GM18868 (cell line): ENCODE data around the gene GH1.
A peak's percentile ranks its signal among the peaks of the same experiment; 100 is the strongest.
"Not testable (repeated sequence)": the region's sequence is repeated elsewhere in the genome, so short reads cannot be mapped to it uniquely, and the experiment has no call there.

ENCODE experiments used
- ATAC-seq: cut with Tn5 transposase; IDR thresholded peaks from one replicate; pipeline ENCODE4 v1.9.1; 2021; ENCODE audit warnings: mild to moderate bottlenecking, moderate library complexity; ENCODE audit not compliant: unreplicated experiment

The GH1 gene

DNA sequence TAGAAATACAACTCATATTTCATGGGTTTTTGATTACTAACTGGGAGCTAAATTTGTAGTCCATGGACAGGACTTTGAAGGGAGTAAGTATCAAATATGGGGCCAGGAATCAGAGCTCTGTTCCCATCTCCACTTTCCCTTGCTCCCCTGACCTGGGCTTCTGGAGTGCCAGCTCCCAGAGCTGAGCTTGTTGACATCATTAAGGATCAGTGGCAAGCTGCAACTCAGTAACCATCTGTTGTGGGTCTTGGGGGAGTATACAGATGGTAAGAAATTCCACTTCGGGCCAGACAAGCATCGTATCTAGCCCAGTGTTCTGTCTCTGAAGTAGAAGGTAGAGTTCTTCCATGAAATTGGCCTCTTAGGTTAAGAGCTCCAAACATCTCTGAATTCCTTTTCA, 16.7 kb downstream of the GH1 start:
- not testable (repeated sequence) for ATAC-seq

DNA sequence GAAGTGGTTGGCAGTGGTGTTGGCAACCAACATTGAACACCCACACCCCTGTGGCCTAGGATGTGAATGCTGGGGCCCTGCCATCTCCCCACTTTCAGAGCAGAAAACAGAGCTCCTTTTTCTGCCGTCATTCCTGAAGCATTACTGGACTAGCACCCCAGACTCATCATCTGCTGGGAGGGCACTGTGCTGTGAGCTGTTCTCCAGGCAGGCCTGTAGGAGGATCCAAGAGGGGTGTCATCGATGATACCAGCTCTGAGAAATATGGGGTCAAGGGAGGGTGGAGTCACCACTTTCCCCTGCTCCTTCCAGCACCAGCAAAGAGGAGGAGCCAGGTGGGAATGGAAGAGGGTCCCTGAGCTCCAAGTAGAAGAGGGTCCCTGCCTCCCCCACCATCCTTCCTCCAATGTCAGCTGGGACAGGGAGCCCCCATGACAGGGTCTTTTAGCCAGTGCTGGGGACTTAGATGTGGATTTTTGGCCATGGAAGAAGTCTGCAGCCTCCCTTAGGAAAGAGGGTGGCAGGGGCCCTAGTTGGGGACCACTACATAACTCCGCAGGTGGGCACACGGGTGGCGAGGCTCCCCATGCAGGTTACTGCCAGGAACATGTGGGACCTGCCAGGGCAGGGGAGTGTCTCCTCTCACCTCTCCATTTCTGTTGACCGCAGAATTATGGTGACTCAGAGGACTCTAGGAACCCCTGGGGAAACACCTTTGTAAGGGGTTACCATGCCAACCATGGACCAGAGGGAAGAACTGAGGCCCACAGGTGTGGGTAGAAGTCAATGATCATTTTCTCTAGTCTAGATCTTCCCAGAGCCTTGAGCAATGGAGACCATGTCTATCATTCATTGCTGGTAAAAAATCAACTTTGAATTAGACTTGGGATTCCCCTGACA, 19.5 kb downstream of the GH1 start:
- not testable (repeated sequence) for ATAC-seq

DNA sequence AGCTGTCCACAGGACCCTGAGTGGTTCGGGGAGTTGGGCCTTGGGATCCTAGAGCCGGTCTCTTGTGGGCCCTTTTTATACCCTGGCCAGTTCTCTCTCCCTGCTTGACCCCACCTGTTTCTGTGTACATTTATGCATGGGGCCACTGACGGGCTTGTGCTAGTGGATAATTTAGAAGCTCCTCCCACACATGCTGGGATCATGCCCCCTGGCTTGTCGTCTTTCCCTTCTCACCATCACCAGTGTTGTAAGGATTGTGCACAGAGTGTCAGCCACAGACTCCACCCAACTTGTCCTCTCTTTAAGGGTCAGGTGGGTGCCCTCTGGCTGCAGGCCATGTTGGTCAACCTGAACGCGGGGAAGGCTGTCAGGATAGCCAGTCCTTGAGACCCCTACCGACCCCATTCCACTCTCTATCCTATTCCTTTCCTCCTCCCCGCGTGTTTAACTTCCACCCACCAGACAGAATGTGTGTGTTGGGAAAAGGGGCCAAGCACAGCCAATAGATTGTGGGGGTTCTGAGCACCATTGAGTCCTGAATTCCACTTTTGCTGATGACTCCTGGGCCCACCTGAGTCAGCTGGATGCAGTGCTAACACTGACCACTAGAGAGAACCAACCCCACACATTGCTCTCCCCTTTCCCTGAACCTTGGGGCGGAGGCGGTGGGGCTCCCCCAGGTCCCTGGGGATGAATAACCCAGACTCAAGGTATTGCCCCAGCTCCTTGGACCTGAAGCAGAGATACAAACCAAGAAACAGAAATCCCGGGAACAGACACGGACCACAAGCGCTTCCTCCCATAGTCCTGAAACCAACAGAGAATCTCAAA, 21.9 kb downstream of the GH1 start, which contains the start of gene CSH1:
TSS of gene CSH1 (minus strand) at position 51 of the 831 bp plus-strand sequence. CDS start 63 bp downstream, outside the sequence.
- ATAC-seq = peak; percentile 67

DNA sequence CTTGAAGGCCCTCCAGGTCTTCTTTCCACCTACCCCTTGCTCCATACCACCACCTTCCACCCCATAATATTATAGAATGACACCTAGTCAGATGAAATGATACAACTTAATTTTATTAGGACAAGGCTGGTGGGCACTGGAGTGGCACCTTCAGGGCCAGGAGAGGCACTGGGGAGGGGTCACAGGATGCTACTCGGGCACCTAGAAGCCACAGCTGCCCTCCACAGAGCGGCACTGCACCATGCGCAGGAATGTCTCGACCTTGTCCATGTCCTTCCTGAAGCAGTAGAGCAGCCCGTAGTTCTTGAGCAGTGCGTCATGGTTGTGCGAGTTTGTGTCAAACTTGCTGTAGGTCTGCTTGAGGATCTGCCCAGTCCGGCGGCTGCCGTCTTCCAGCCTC, 23.8 kb downstream of the GH1 start:
- not testable (repeated sequence) for ATAC-seq

DNA sequence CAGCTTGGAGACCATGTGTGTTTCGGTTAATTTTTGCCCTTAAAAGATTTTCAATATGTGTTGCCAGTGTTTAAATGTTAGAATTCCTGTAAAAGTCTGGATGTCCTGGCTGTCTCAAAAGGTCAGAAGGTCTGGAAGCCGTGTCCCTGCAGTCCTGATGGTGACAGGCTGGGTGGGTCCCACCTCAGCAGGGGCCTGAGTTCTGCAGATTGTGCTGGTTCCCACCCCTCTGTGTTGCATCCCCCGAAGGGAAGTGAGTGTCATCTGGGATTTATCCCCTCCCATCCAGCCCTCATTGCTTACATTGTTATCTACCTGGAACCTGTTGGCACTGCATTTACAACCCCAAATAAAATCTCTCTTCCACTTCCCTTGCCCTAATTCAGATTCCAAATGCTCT, 24.6 kb downstream of the GH1 start:
- not testable (repeated sequence) for ATAC-seq

DNA sequence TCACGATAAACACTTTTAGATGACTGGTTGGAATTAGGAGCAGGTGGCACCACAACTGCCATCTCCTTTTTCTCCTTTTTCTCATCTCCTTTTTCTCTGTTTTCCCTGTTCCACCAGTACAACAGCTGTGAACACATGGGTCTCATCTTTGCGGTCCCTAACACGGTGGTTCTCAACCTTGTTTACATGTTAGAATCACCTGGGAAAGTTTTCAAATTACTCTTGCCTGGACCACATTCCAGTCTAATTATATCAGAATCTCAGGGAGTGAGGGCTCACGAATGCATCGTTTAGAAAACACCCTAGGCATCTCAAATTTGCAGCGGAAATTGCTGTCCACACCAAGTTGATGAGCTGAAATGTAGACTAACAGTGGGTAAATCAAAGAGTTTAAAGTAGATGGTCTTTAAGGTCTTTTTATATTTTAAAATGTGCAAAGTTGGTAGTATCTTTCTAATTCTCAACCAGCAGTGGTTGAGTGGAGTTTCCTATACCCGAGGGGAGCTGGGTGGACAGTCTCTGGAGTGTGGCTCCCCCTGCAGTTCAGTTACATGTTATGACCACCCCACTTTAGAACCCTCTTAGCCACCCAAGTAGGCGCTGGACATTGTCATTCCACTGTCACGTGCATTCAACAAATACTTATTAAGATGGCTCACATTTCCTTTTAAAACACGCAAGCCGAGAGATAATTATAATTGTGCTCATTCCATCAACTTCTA, 26.2 kb downstream of the GH1 start:
- ATAC-seq = not testable (repeated sequence)

GRCh38 chr17:63889026-63889848, 29.4 kb downstream of the GH1 start:
- ATAC-seq = not testable (repeated sequence)

- not testable (repeated sequence) for ATAC-seq
Observed at GRCh38 chr17:63885119-63885518, 33.5 kb downstream of the GH1 start.

GRCh38 chr17:63882626-63883126, 36.0 kb downstream of the GH1 start:
- not testable (repeated sequence) for ATAC-seq

DNA sequence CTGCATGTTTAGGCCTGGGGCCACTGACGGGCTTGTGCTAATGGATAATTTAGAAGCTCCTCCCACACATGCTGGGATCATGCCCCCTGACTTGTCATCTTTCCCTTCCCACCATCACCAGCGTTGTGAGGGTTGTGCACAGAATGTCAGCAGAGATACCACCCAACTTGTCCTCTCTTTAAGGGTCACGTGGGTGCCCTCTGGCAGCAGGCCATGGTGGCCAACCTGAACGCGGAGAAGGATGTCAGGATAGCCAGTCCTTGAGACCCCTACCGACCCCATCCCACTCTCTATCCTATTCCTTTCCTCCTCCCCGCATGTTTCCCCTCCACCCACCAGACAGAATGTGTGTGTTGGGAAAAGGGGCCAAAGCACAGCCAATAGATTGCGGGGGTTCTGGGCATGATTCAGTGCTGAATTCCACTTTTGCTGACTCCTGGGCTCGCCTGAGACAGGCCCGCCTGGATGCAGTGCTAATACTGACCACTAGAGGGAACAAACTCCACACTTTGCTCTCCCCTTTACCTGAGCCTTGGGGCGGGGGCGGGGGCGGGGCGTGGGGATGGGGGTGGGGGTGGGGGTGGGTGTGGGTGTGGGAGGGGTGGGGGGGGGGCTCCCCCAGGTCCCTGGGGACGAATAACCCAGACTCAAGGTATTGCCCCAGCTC, 36.6 kb downstream of the GH1 start, which contains the start of gene GH2:
TSS of gene GH2 (minus strand) at position 10 of the 667 bp plus-strand sequence. CDS start 143 bp downstream, outside the sequence.
- ATAC-seq = no peak

GRCh38 chr17:63881337-63881736, 37.3 kb downstream of the GH1 start:
- ATAC-seq = not testable (repeated sequence)

DNA sequence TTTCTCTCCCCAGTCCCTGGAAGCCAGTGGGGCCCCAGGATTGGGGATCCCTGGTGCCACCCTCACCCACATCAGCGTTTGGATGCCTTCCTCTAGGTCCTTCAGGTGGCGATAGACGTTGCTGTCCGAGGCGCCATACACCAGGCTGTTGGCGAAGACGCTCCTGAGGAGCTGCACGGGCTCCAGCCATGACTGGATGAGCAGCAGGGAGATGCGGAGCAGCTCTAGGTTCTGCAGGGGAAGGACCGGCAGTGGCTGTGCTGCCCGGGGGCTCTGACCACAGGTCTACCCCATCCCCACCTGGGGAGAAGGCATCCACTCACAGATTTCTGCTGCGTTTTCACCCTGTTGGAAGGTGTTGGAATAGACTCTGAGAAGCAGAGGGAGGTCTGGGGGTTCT, 37.9 kb downstream of the GH1 start:
- no peak for ATAC-seq

GRCh38 chr17:63878413-63878812, 40.2 kb downstream of the GH1 start:
- not testable (repeated sequence) for ATAC-seq

DNA sequence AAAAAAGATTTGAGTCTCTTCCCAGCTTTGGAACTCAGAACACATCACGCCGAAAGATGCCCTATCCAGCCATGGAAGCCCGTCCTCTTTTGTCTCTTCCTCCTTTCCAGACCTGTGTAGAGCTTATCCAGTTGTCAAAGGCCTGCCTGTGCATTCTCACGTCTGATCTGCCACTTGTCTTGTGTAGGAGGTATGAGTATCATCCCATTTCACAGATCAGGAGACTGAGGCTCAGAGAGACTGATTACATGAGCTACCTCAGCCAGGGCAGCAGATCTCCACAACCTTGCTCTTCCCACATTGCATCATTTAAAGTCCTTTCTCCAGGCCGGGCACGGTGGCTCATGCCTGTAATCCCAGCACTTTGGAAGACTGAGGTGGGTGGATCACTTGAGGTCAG, 43.9 kb downstream of the GH1 start:
- not testable (repeated sequence) for ATAC-seq

DNA sequence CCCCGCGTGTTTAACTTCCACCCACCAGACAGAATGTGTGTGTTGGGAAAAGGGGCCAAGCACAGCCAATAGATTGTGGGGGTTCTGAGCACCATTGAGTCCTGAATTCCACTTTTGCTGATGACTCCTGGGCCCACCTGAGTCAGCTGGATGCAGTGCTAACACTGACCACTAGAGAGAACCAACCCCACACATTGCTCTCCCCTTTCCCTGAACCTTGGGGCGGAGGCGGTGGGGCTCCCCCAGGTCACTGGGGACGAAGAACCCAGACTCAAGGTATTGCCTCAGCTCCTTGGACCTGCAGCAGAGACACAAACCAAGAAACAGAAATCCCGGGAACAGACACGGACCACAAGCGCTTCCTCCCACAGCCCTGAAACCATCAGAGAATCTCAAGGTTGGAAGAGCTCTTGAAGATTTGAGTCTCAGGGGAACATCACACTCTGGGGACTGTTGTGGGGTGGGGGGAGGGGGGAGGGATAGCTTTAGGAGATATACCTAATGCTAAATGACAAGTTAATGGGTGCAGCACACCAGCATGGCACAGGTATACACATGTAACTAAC, 44.5 kb downstream of the GH1 start:
- not testable (repeated sequence) for ATAC-seq

DNA sequence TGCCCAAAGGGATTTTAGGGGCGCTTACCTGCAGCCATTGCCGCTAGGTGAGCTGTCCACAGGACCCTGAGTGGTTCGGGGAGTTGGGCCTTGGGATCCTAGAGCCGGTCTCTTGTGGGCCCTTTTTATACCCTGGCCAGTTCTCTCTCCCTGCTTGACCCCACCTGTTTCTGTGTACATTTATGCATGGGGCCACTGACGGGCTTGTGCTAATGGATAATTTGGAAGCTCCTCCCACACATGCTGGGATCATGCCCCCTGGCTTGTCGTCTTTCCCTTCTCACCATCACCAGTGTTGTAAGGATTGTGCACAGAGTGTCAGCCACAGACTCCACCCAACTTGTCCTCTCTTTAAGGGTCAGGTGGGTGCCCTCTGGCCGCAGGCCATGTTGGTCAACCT, 45.1 kb downstream of the GH1 start, which contains the start of gene CSH2:
TSS of gene CSH2 (minus strand) at position 101 of the 400 bp plus-strand sequence. CDS start at position 38, 63 bp downstream.
- ATAC-seq = not testable (repeated sequence)

- ATAC-seq = not testable (repeated sequence)
Observed at GRCh38 chr17:63871646-63872365, 46.8 kb downstream of the GH1 start.

- ATAC-seq = not testable (repeated sequence)
Observed at GRCh38 chr17:63870292-63870665, 48.4 kb downstream of the GH1 start.
